Measurements from ENCODE around the gene MCL1.
"Not testable (repeated sequence)": the region's sequence is repeated elsewhere in the genome, so short reads cannot be mapped to it uniquely, and the experiment has no call there.

MCL1 gene

DNA sequence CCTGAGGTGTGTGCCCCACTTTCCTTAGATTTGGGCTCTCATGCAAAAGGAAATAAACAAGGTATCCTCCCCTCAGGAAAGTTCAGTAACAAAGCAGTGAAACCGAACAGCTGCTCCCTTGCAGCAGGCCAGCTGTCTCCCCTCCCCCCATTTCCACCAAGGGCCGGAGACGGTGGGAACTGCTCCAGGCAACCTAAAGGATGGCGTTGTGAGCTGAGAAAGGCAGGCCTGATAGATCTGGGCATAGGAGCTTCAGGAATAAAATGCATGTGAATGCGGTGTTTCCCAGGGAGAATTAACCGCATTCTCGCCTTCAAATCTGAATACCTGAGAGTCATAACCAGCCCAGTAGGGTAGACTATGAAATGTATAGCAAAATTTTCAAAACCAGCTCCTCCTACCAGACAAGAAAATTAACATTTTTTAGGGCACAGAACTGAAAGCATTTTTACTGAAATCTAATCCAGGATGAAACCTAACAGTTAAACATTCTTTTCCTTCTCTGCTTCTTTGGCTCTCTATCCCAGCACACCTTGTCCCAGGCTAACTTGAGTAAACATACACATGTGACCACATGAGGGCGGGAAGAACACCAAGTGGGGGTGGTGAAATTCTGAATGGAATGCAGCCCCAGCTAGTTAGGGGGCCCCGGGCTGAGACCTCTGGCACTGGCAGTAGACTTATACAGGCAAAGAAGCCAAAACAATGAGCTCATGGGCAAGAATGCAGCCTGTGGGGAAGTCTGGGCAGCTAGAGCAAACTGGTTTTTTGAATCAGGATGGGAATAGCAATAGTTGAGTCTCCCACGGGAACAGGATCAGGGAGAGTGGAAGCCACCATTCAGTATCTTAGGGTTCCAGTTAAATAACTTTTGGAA is 11.5 kb downstream of the MCL1 start:
- DNase-seq, result peak; percentile 66

DNA sequence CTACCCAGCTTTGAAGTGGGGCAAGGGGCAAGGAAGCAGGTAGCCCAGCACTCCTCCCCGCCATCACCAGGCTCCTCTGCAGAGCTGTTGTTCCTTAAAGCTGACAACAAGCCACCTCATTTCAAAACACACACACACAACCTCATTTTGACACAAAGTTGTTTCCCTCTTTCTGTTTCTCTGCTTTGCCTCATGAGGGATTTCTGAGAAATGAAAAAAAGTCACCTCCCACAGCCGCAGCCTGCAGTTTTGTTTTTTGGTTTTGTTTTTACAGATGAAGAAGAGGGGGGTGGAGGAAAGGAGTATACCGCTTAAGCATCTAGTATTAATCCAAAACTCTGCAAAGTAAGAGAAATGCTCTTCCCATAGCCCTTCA is 12.1 kb downstream of the MCL1 start:
- DNase-seq, result peak; percentile 91

GRCh38 chr1:150566589-150567340 is 12.6 kb downstream of the MCL1 start:
- DNase-seq, result no peak

DNA sequence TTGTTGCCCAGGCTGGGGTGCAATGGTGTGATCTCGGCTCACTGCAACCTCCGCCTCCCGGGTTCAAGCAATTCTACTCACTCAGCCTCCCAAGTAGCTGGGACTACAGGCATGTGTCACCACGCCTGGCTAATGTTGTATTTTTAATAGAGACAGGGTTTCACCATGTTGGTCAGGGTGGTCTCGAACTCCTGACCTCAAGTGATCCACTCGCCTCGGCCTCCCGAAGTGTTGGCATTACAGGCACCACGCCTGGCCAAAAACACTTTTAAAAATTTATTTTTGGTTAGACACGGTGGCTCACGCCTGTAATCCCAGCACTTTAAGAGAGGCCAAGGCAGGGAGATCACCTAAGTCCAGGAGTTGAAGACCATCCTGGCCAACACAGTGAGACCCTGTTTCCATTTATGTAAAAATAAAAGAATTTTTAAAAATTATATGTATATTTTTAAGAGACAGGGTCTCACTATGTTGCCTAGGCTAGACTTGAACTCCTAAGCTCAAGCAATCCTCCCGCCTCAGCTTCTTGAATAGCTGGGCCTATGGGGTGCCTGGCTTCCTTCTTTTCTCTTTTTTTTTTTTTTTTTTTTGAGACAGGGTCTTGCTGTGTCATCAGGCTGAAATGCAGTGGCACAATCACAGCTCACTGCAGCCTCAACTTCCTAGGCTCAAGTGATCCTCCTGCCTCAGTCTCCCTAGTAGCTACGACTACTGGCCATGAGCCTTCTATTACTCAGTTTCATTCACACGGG is 14.0 kb downstream of the MCL1 start:
- not testable (repeated sequence) for DNase-seq

GRCh38 chr1:150564051-150564991 is 15.1 kb downstream of the MCL1 start:
- no peak for DNase-seq

DNA sequence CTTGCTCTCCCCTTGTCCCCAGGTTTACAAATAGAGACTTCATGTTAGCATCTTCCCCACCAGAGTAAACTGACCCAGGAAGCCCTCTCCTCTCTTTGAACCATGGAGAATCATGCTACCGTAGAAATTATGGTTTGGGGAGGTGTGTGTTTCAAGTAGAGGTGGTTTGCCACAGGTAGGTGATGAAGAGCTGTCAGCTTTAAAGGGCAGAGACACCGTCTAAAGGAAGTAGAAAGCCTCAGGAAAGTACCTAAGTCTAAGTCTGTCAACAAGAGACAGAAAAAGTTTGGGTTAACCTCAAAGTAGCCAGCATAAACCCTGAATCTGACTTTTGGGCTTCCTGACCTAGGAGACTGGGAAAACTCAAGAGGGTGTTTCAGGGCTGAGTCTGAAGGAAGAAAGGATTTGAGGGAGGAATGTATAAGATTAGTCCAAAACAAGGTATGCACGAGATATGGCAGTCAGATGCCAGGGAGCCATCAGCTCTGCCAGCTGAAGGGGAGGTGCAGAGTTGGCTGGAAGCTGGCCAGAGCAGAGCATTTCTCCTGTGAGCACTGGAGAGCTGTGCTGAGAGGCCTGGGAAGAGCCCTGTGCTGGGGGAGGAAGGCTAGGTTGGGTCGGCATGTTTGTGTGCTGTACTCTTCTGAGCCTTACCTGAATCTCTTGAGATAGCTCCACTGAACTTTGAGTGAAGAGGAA is 15.9 kb downstream of the MCL1 start:
- no peak for DNase-seq

DNA sequence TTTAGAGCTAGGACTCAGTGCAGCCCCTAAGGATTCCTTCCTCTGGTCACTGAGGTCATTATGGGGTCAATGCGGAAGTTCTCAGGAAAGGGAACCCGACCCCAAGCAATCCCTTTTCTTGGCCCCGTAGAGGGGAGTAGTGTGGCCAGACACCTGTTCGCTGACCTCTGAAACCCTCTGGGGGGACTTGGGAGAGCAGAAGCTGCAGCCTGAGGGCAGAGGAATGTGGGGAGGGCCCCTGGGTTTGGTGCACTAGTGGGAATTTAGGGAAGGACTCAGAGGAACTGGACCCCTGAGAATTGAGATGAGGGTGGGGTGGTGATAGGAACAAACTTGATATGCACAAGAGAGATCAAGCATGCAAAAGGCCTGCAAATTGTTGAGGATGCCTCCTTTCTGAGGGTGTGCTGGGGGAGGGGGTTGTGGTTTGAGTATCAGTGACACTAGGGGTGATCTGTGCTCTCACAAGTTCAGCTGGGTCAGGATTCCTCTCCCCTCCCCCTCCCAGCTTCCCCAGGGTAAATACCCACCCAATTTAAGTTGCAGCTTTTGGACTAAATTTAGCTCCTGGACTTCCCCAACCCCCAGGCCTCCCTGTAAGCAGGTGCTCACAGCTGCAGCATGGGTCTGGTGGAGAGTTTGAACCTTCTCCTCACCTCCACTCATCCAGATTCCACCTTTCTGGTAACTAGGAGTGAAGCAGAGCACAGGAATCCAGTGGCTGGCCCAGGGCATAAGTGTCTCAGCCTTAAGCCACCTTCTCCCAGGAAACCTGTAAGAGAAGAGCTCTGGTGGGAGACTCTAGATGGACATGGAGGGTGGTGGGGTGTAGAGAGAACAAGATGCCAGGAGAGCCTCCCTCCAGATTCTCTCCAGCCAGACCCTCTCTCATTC is 16.7 kb downstream of the MCL1 start:
- peak; percentile 29 for DNase-seq

- peak; percentile 45 for DNase-seq
Measured at GRCh38 chr1:150561974-150562445, 17.4 kb downstream of the MCL1 start.

DNA sequence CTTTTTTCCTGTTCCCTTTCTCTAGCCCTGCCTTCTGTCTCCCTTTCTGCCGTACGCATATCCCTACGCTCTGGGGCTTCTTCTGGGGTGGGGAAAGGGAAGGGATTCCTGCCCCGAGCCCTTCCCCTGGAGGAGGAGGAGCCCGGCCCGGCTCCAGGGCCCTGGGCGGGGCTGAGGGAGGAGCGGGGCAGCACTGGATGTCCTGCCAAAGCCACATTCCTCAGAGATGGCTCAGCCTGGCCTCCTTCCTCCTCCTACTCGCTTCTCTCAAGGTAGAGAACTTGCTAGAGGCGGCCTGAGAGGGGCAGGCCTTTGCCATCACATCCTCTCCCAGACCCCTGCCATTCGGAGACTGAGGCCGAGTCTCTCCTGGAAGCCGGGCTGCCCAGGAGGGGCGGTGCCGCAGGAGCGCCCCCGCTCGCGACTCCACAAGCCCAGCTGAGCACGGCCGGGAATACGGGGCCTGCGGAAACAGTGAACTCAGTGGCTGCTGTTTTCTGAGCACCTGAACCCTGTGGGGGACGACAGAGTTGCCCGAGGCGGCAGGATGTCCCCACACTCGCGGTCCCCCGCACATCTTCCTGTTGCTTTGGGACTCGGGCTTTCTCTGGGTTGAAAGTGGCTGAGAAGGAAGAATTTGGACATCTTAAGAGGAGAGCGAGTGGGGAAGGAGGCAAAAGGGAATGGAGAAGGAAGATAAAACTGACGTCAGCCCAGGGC is 18.0 kb downstream of the MCL1 start:
- peak; percentile 80 for DNase-seq

- peak; percentile 80 for DNase-seq
Measured at GRCh38 chr1:150560576-150561253, 18.7 kb downstream of the MCL1 start.

DNA sequence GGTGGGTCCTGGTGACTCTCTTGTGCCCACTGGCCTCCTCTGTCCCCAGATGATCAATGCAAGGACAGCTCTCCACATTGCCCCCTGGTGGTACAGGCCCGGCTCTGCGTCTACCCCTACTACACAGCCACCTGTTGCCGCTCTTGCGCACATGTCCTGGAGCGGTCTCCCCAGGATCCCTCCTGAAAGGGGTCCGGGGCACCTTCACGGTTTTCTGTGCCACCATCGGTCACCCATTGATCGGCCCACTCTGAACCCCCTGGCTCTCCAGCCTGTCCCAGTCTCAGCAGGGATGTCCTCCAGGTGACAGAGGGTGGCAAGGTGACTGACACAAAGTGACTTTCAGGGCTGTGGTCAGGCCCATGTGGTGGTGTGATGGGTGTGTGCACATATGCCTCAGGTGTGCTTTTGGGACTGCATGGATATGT is 19.4 kb downstream of the MCL1 start:
- peak; percentile 24 for DNase-seq

GRCh38 chr1:150559656-150560010 is 19.8 kb downstream of the MCL1 start:
- DNase-seq, result no peak

GRCh38 chr1:150558761-150559655 is 20.4 kb downstream of the MCL1 start:
- no peak for DNase-seq

DNA sequence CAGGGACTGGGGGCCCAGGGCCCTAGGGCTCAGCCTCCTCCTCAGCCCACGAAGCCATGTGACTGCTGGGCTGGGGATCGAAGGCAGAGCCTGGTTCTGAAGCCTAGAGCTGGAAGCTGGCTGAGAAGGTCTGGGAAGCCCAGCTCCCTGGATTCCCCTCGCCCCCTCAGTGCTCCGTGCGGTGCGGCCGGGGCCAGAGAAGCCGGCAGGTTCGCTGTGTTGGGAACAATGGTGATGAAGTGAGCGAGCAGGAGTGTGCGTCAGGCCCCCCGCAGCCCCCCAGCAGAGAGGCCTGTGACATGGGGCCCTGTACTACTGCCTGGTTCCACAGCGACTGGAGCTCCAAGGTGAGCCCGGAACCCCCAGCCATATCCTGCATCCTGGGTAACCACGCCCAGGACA is 21.1 kb downstream of the MCL1 start:
- DNase-seq, result no peak

DNA sequence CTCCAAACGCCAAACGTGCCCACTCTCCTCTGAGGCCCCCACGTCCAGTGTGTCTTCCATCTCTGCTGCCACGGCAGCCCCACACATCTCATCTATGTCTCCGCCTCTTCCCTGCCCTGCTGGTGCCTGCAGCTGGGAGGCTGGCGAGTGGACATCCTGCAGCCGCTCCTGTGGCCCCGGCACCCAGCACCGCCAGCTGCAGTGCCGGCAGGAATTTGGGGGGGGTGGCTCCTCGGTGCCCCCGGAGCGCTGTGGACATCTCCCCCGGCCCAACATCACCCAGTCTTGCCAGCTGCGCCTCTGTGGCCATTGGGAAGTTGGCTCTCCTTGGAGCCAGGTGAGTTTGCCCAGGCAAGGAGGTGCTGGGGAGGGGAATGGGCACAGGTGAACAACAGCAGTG is 21.6 kb downstream of the MCL1 start:
- no peak for DNase-seq

- DNase-seq, result no peak
Measured at GRCh38 chr1:150557065-150557600, 22.3 kb downstream of the MCL1 start.

DNA sequence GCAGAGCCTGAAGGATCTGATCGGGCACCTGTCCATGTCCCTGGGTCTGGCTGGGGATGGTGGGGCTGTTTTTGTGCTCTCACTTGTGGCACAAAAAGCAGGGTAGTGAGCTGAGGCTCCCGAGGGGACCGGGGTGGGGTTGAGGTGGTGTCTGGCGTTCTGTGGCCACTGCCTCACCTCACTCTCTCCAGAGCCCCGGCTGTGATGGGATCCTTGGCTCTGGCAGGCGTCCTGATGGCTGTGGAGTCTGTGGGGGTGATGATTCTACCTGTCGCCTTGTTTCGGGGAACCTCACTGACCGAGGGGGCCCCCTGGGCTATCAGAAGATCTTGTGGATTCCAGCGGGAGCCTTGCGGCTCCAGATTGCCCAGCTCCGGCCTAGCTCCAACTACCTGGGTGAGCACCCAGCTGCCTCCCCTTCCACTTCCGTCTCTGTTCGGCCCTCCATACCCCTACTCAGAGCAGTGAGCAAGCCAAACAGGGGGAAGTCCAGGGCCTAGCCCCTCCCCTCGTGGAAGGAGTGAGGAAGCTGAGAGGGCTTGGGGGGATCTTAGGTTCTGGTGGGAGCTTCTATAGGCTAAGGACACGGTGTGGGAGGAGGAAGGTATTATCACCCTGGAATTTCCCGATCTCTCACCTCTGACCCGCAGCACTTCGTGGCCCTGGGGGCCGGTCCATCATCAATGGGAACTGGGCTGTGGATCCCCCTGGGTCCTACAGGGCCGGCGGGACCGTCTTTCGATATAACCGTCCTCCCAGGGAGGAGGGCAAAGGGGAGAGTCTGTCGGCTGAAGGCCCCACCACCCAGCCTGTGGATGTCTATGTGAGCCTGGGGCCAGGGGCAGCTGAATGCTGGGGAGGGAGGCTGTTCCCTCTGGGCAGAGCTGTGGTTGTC is 23.2 kb downstream of the MCL1 start:
- no peak for DNase-seq

Data from MV-4-11 (cell line).